GM12874 (cell line): Measurements from ENCODE around the gene PTPN23.

Source experiments
- CTCF ChIP-seq: IDR thresholded peaks from 2 replicates; pipeline ENCODE4 v1.5.1; 2011; ENCODE audit warnings: low read depth, mild to moderate bottlenecking, control low read depth, low read length, moderate library complexity; ENCODE audit not compliant: insufficient read depth

PTPN23 gene

GRCh38 chr3:47399531-47400270 lies 18.9 kb downstream of the PTPN23 start:
- no peak for TF ChIP-seq CTCF

- TF ChIP-seq CTCF: no peak
Measured at GRCh38 chr3:47404431-47404876, 23.6 kb downstream of the PTPN23 start.

- no peak for TF ChIP-seq CTCF
Measured at GRCh38 chr3:47404955-47405790, 24.4 kb downstream of the PTPN23 start.

GRCh38 chr3:47405820-47406761 lies 25.3 kb downstream of the PTPN23 start:
- no peak for TF ChIP-seq CTCF

GRCh38 chr3:47406762-47407149 lies 25.9 kb downstream of the PTPN23 start:
- no peak for TF ChIP-seq CTCF

- TF ChIP-seq CTCF: no peak
Measured at GRCh38 chr3:47407237-47407636, 26.4 kb downstream of the PTPN23 start.
